ENCODE results near the gene MAPK8IP2. TPM values are rescaled to one million over a fixed set of nuclear protein-coding genes. Genes with fewer than 3 reads are reported as not detected.
A peak's percentile ranks its signal among the peaks of the same experiment; 100 is the strongest.
"Not testable (repeated sequence)": the region's sequence is repeated elsewhere in the genome, so short reads cannot be mapped to it uniquely, and the experiment has no call there.

The MAPK8IP2 gene
- total RNA-seq, 1 donor = 0.36 TPM

- Histone ChIP-seq H2AFZ (ENCODE audit: low read length) (no peak overlapping the region), H3K4me1 (ENCODE audit: insufficient read depth, low read length) (no peaks in the 10 kb centered on the region), H3K27me3 (ENCODE audit: insufficient read depth, low read length) (peaks cover 23% of the 10 kb centered on the region), H3K4me2 (ENCODE audit: insufficient read depth, low read length) (no peak overlapping the region), H4K20me1 (ENCODE audit: insufficient read depth, low read length) (no peaks in the 10 kb centered on the region), H3K36me3 (ENCODE audit: insufficient read depth, low read length) (no peaks in the 10 kb centered on the region), H3K4me3 (ENCODE audit: insufficient read depth, low read length) (no peak overlapping the region), H3K9me3 (ENCODE audit: low read depth, low read length) (no peaks in the 10 kb centered on the region), H3K79me2 (ENCODE audit: insufficient read depth, low read length) (no peaks in the 10 kb centered on the region), H3K27ac (ENCODE audit: low read depth, low read length) (no peak overlapping the region)
- no peak for TF ChIP-seq CTCF (IDR thresholded peaks at IDR 0.05; ENCODE audit: extremely low read depth, low read depth, low read length)
- no peak for DNase-seq (ENCODE audit: insufficient read length, low spot score, missing footprints)
These were observed 40.5 kb downstream of the MAPK8IP2 start for GRCh38 chr22:50640857-50641647.

GRCh38 chr22:50641696-50642607 is 41.4 kb downstream of the MAPK8IP2 start:
- no peaks in the 10 kb centered on the region for H4K20me1 ChIP-seq (ENCODE audit: insufficient read depth, low read length)
- peak overlapping the region; percentile 32 for H3K4me2 ChIP-seq (ENCODE audit: insufficient read depth, low read length)
- H3K27ac ChIP-seq (ENCODE audit: low read depth, low read length) = no peak overlapping the region
- no peaks in the 10 kb centered on the region for H3K79me2 ChIP-seq (ENCODE audit: insufficient read depth, low read length)
- H3K36me3 ChIP-seq (ENCODE audit: insufficient read depth, low read length) = no peaks in the 10 kb centered on the region
- no peak overlapping the region for H3K4me3 ChIP-seq (ENCODE audit: insufficient read depth, low read length)
- H2AFZ ChIP-seq (ENCODE audit: low read length) = no peak overlapping the region
- peak; percentile 76 for DNase-seq (ENCODE audit: insufficient read length, low spot score, missing footprints)
- no peaks in the 10 kb centered on the region for H3K9me3 ChIP-seq (ENCODE audit: low read depth, low read length)
- TF ChIP-seq CTCF (IDR thresholded peaks at IDR 0.05; ENCODE audit: extremely low read depth, low read depth, low read length) = peak; percentile 46
- H3K27me3 ChIP-seq (ENCODE audit: insufficient read depth, low read length) = peaks cover 23% of the 10 kb centered on the region
- no peaks in the 10 kb centered on the region for H3K4me1 ChIP-seq (ENCODE audit: insufficient read depth, low read length)

GRCh38 chr22:50643021-50643820 is 42.6 kb downstream of the MAPK8IP2 start:
- H3K27ac ChIP-seq (ENCODE audit: low read depth, low read length); H3K9me3 ChIP-seq (ENCODE audit: low read depth, low read length); H4K20me1 ChIP-seq (ENCODE audit: insufficient read depth, low read length); H2AFZ ChIP-seq (ENCODE audit: low read length); H3K4me3 ChIP-seq (ENCODE audit: insufficient read depth, low read length); H3K79me2 ChIP-seq (ENCODE audit: insufficient read depth, low read length); H3K4me1 ChIP-seq (ENCODE audit: insufficient read depth, low read length); H3K36me3 ChIP-seq (ENCODE audit: insufficient read depth, low read length); H3K4me2 ChIP-seq (ENCODE audit: insufficient read depth, low read length); DNase-seq (ENCODE audit: insufficient read length, low spot score, missing footprints): not testable (repeated sequence)
- H3K27me3 ChIP-seq (ENCODE audit: insufficient read depth, low read length) = peaks cover 23% of the 10 kb centered on the region

DNA sequence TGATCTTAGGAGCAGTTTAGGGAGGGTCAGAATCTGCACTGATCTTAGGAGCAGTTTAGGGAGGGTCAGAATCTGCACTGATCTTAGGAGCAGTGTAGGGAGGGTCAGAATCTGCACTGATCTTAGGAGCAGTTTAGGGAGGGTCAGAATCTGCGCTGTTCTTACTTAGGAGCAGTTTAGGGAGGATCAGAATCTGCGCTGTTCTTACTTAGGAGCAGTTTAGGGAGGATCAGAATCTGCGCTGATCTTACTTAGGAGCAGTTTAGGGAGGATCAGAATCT is 43.2 kb downstream of the MAPK8IP2 start:
- not testable (repeated sequence) for H4K20me1 ChIP-seq (ENCODE audit: insufficient read depth, low read length); H3K9me3 ChIP-seq (ENCODE audit: low read depth, low read length); H3K4me1 ChIP-seq (ENCODE audit: insufficient read depth, low read length); H3K4me2 ChIP-seq (ENCODE audit: insufficient read depth, low read length); H2AFZ ChIP-seq (ENCODE audit: low read length); H3K27ac ChIP-seq (ENCODE audit: low read depth, low read length); H3K79me2 ChIP-seq (ENCODE audit: insufficient read depth, low read length); DNase-seq (ENCODE audit: insufficient read length, low spot score, missing footprints); H3K36me3 ChIP-seq (ENCODE audit: insufficient read depth, low read length); H3K4me3 ChIP-seq (ENCODE audit: insufficient read depth, low read length)
- H3K27me3 ChIP-seq (ENCODE audit: insufficient read depth, low read length) = peaks cover 23% of the 10 kb centered on the region
